Peyer's patch (tissue), 4 donors: ENCODE measurements around the gene PACS1.

Experiments used
- CTCF ChIP-seq, 6 experiments: fragments of 450-650 bp in 4 of 6; fragments of 200-600 bp in 2 of 6; sonication (generic) in 1 of 6; IDR thresholded peaks; one replicate each; pipeline ENCODE4 v1.5.1; 2017 to 2019; ENCODE audit warnings: antibody characterized with exemption in 6 of 6, mild to moderate bottlenecking in 3 of 6, moderate library complexity in 1 of 6
- POLR2A ChIP-seq, 2 donors: fragments of 450-650 bp; IDR thresholded peaks; one replicate each; pipeline ENCODE4 v1.5.1; 2017; ENCODE audit warnings: antibody characterized with exemption in 2 of 2, mild to moderate bottlenecking in 2 of 2, moderate library complexity in 2 of 2

DNA sequence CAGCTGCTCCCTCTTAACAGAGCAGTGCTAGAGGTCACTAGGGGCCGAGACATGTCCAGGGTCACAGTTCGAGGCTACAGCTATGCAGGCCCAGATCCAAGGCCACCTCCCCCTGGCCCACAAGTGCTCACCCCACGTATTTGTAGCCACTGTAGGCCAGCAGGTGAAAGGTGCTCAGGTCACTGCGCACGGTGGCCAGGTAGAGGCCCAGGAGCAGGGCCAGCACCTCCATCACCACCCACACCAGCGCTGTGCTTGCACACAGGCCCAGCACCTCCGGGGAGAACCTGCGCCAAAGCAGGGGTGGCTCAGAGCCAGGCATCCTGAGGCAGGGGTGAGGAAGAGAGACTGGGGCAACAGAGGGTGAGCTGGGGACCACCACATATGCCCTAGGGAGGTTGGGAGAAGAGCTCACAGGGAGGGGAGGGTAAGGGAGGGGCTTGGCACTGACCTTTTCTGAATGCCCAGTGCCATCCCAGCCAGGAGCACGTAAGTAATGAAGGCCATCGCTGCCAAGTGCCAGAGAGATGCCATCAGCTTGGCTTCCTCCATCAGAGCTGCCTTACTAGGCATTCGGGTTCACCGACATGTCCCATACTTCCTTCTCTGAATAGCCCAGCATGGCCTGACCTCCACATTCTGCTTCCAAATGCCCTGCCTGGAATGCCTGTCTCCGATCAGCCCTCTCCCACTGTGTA lies 215.3 kb downstream of the PACS1 start:
- TF ChIP-seq CTCF (IDR thresholded peaks at IDR 0.05) (no peak), POLR2A (IDR thresholded peaks at IDR 0.05) (no peak)
